Spleen (tissue), 11 donors: Measurements from ENCODE around the gene MAP4K3. TPM values are rescaled to one million over a fixed set of nuclear protein-coding genes. Genes with fewer than 3 reads are reported as not detected.

ENCODE experiments used
- DNase-seq: peaks from one replicate; pipeline ENCODE4 v3.0.0-alpha.2; 2020
- H3K27ac ChIP-seq, 8 donors: fragments of 200-600 bp; sonication (generic) in 7 of 8; 1 replicate in 4 of 8; 2 replicates in 4 of 8; pipeline versions ENCODE4 v1.5.0 to v1.8.0; 2016 to 2021; ENCODE audit warnings: inconsistent platforms in 4 of 8, mild to moderate bottlenecking in 4 of 8, moderate library complexity in 1 of 8
- H3K27me3 ChIP-seq, 7 donors: fragments of 200-600 bp; sonication (generic) in 6 of 7; replicated peaks in 1 of 7; 1 replicate in 4 of 7; 2 replicates in 3 of 7; pipeline versions ENCODE4 v1.5.0 to v1.8.0; 2016 to 2021; ENCODE audit warnings: inconsistent platforms in 3 of 7, mild to moderate bottlenecking in 1 of 7
- H3K36me3 ChIP-seq, 6 donors: fragments of 200-600 bp; sonication (generic) in 5 of 6; 1 replicate in 4 of 6; 2 replicates in 2 of 6; pipeline versions ENCODE4 v1.5.0 to v1.8.0; 2016 to 2021; ENCODE audit warnings: inconsistent platforms in 2 of 6
- H3K4me1 ChIP-seq, 6 donors: fragments of 200-600 bp; sonication (generic) in 5 of 6; 1 replicate in 3 of 6; 2 replicates in 3 of 6; pipeline versions ENCODE4 v1.5.0 to v1.8.0; 2016 to 2021; ENCODE audit warnings: inconsistent platforms in 3 of 6
- H3K4me3 ChIP-seq, 8 donors: fragments of 200-600 bp; sonication (generic) in 7 of 8; 1 replicate in 4 of 8; 2 replicates in 4 of 8; pipeline versions ENCODE4 v1.5.0 to v1.8.0; 2016 to 2021; ENCODE audit warnings: inconsistent platforms in 4 of 8, mild to moderate bottlenecking in 4 of 8, moderate library complexity in 2 of 8
- H3K9me3 ChIP-seq, 8 donors: fragments of 200-600 bp; sonication (generic) in 7 of 8; 1 replicate in 4 of 8; 2 replicates in 4 of 8; pipeline versions ENCODE4 v1.5.0 to v1.8.0; 2016 to 2021; ENCODE audit warnings: inconsistent platforms in 4 of 8
- POLR2A ChIP-seq, 3 donors: fragments of 450-650 bp; IDR thresholded peaks; one replicate each; pipeline ENCODE4 v1.5.1; 2017; ENCODE audit warnings: antibody characterized with exemption in 3 of 3, mild to moderate bottlenecking in 1 of 3
- POLR2AphosphoS5 ChIP-seq, 3 donors: sonication (generic); formaldehyde crosslinking; IDR thresholded peaks; one replicate each; pipeline ENCODE4 v1.5.1; 2017; ENCODE audit warnings: antibody characterized with exemption in 3 of 3
- WGBS, 5 donors: extraction: QIAGEN DNeasy Blood & Tissue Kit in 3 of 5; methylation state at CpG; one replicate each; pipeline versions ENCODE4 v1.1.5 to v1.1.7; 2013 to 2018; 5-methylcytosine and 5-hydroxymethylcytosine counted together
- intact Hi-C: fragments of 100-400 bp; cut with DNase I; formaldehyde crosslinking; loops from one replicate; pipeline ENCODE4 v1.15.0; 2023; ENCODE audit warnings: low total_unique reads
- polyA plus RNA-seq, 3 donors: library from polyadenylated mRNA; stranded (reverse); fragments of 200-250 nt; gene quantifications; one replicate each; pipeline ENCODE4 v1.2.1, GENCODE V29; 2013
- total RNA-seq, 7 donors: library from RNA; depleted of rRNA in 3 of 7; stranded (reverse); fragments of >200 nt in 3 of 7; fragmentation: NEBNext Ultra II Directional in 4 of 7; extraction: Animal tissue kit (Norgen Biotek cat#: 25700) in 4 of 7; gene quantifications; one replicate each; pipeline versions ENCODE4 v1.1.0 to v1.2.1, GENCODE V29; 2016 to 2021
- TF ChIP-seq, protein P1 (sequence below), 11 experiments: fragments of 200-600 bp in 7 of 11; fragments of 450-650 bp in 4 of 11; sonication (generic) in 4 of 11; IDR thresholded peaks in 8 of 11; conservative IDR thresholded peaks in 3 of 11; 1 replicate in 7 of 11; 2 replicates in 4 of 11; pipeline versions ENCODE4 v1.4.0 to v1.8.0; 2016 to 2021; ENCODE audit warnings: antibody characterized with exemption in 11 of 11, inconsistent platforms in 4 of 11, mild to moderate bottlenecking in 1 of 11
- donor health status: healthy with polysubstance abuse.
- donor health status: DM: no; HTN: no; CAD: no; lungs with moderate emphysema.
- donor health status: DM: no; HTN: no; CAD: no.
- donor health status: Bipolar disorder and iron deficiency.
- donor health status: healthy.
- donor health status: DM: no; HTN: no; CAD: no.
- donor health status: DM: yes; HTN: yes; CAD: no.

The MAP4K3 gene
- total and polyA plus RNA-seq, 10 donors: 5.8 to 49.5 (median 32.6) TPM

DNA sequence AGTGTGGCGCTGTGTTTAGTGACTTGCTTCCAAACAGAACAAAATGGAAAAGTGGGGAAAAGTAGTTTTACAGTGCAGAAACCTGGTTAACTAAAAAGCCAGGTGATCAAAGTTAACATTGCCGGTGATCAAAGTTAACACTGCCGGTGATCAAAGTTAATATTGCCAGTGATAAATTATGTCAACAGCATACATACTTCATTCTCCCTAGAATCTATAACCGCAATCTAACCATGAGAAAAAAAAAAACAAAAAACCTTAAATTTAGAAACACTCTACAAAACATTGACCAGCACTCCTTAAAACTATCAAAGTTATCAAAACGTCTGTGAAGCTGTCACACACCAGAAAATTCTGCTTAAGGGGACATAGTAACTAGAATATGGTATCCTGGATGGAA lies 18.6 kb downstream of the MAP4K3 start:
- TF ChIP-seq, protein P1, sequence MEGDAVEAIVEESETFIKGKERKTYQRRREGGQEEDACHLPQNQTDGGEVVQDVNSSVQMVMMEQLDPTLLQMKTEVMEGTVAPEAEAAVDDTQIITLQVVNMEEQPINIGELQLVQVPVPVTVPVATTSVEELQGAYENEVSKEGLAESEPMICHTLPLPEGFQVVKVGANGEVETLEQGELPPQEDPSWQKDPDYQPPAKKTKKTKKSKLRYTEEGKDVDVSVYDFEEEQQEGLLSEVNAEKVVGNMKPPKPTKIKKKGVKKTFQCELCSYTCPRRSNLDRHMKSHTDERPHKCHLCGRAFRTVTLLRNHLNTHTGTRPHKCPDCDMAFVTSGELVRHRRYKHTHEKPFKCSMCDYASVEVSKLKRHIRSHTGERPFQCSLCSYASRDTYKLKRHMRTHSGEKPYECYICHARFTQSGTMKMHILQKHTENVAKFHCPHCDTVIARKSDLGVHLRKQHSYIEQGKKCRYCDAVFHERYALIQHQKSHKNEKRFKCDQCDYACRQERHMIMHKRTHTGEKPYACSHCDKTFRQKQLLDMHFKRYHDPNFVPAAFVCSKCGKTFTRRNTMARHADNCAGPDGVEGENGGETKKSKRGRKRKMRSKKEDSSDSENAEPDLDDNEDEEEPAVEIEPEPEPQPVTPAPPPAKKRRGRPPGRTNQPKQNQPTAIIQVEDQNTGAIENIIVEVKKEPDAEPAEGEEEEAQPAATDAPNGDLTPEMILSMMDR (IDR thresholded peaks at IDR 0.05 in 8 of 11, conservative IDR thresholded peaks at IDR 0.05 in 3 of 11): no peak
- TF ChIP-seq POLR2AphosphoS5 (IDR thresholded peaks at IDR 0.05) (no peak), POLR2A (IDR thresholded peaks at IDR 0.05) (no peak)
- intact Hi-C loops: no loop called here
- WGBS, 5 donors: 88 to 93% (median 90%) methylated on average over 5 of the region's 5 CpGs
- no peak for DNase-seq
- Histone ChIP-seq H3K9me3 (no peaks in the 10 kb centered on the region), H3K4me3 (no peak overlapping the region), H3K27ac (no peak overlapping the region), H3K36me3 (no peaks in the 10 kb centered on the region), H3K27me3 (no peaks in the 10 kb centered on the region), H3K4me1 (peaks cover 0 to 18% (median 11%) of the 10 kb centered on the region in 6 donors)

DNA sequence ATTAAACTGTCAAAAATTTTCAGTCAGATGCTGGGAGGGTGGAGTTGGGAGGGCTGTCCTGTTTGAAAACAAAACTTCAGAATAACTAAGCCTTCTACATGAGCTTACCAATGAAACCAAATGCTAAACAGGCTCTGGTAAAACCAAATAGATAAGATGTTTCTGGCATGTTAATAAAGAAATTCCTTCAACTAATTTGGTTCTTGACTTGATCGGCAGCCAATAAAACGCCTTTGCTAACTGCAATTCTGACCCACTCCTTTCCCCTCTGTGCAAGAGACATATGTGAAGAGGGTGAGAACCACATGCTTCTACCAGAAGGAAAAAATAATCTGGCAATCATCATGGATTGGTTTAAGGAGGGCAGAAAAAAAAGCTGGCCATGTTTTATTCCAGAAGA lies 20.9 kb downstream of the MAP4K3 start:
- DNase-seq: no peak
- Histone ChIP-seq H3K9me3 (no peaks in the 10 kb centered on the region), H3K36me3 (no peaks in the 10 kb centered on the region), H3K4me1 (peaks cover 0 to 36% (median 15%) of the 10 kb centered on the region in 6 donors), H3K4me3 (no peak overlapping the region), H3K27me3 (no peaks in the 10 kb centered on the region), H3K27ac (no peak overlapping the region)
- intact Hi-C loops: no loop called here
- TF ChIP-seq, protein P1 (IDR thresholded peaks at IDR 0.05 in 8 of 11, conservative IDR thresholded peaks at IDR 0.05 in 3 of 11): no peak
- no peak for TF ChIP-seq POLR2AphosphoS5 (IDR thresholded peaks at IDR 0.05)
- WGBS, 5 donors: 73 to 90% (median 75%) methylated on average over 2 of the region's 2 CpGs

DNA sequence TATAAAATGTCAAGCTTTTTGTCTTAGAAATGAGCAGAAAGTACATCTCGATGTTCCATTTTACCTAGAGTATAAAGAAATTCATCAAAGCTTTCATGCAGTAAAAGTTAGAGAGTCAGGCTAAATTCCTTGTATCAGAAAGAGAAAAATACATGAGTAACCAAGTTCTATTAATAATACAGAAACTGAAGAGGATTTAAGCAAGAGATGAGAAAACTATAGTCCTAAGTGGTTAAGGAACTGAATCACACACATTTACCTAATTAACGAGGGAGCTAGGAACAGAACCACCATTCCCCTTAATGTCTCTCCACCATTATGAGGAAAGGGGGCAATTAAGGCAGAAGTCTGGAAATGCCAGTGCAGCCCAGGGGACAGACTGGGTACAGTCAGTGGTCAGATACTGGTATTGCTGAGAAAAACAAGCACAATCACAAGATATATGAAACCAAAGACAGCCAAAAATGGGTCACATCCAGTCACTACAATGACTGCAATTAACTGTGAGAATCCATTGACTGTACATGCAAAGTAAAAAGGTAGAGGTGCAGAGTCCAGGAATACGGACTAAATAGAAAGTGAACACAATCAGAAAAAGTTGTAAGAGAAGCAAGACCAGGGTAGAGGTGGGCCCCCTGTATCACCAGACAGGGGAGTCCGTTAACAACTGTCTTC lies 23.9 kb downstream of the MAP4K3 start:
- no peak for DNase-seq
- H3K9me3 ChIP-seq: no peaks in the 10 kb centered on the region
- H3K27ac ChIP-seq: no peak overlapping the region
- no peak overlapping the region for H3K4me3 ChIP-seq
- no peaks in the 10 kb centered on the region for H3K36me3 ChIP-seq
- intact Hi-C loops: no loop called here
- no peaks in the 10 kb centered on the region for H3K27me3 ChIP-seq
- 77 to 89% (median 84%) methylated on average over 4 of the region's 4 CpGs for WGBS, 5 donors
- TF ChIP-seq POLR2AphosphoS5 (IDR thresholded peaks at IDR 0.05) (no peak), POLR2A (IDR thresholded peaks at IDR 0.05) (no peak)
- TF ChIP-seq, protein P1 (IDR thresholded peaks at IDR 0.05 in 8 of 11, conservative IDR thresholded peaks at IDR 0.05 in 3 of 11): no peak
- peaks cover 7 to 66% (median 23%) of the 10 kb centered on the region in 6 donors for H3K4me1 ChIP-seq

DNA sequence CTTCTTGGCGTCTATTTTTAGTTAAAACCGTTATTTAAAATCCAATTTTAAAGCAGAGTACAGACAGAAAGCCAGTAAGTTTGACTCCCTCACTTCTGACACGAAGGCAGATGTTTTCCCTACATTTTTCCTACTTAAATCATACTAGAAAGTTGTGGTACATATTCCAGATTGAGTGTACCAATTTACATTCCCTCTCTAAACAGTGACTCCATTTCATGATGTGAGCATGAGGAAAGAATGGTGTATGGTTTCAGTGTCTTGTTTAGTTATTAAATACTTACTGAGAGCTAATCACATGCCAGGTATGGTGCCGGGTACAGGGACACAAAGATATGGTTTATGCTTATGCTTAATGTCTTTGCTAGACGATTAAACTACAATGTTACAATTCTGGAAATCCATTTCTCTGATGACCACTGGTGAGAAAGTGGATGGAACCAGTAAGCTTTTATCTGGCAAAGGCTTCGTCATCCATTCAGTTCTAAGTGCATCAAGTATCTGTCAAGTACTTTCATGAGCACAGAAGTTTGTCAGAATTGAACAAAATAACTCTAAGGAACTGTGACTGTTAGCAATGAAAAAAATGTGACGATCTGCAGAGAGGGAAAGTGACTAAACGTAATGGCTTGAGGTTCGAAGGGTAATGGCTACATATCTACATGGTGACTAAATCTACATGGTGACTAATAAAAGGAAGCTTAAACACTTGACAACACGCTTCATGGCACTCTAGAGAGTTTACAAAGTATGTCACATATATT lies 25.7 kb downstream of the MAP4K3 start:
- H3K9me3 ChIP-seq: no peaks in the 10 kb centered on the region
- H3K27ac ChIP-seq: peak overlapping the region in 4 of 8 donors; percentile 1 to 28 (median 6)
- intact Hi-C loops: no loop called here
- H3K4me1 ChIP-seq: peaks cover 7 to 74% (median 35%) of the 10 kb centered on the region in 6 donors
- no peak overlapping the region for H3K4me3 ChIP-seq
- no peaks in the 10 kb centered on the region for H3K36me3 ChIP-seq
- no peaks in the 10 kb centered on the region for H3K27me3 ChIP-seq
- 62 to 80% (median 77%) methylated on average over 10 of the region's 10 CpGs for WGBS, 5 donors
- no peak for DNase-seq
- TF ChIP-seq POLR2AphosphoS5 (IDR thresholded peaks at IDR 0.05): no peak
- no peak for TF ChIP-seq POLR2A (IDR thresholded peaks at IDR 0.05)
- TF ChIP-seq, protein P1 (IDR thresholded peaks at IDR 0.05 in 8 of 11, conservative IDR thresholded peaks at IDR 0.05 in 3 of 11): no peak
